ENCODE measurements around the gene EPG5.

DNA sequence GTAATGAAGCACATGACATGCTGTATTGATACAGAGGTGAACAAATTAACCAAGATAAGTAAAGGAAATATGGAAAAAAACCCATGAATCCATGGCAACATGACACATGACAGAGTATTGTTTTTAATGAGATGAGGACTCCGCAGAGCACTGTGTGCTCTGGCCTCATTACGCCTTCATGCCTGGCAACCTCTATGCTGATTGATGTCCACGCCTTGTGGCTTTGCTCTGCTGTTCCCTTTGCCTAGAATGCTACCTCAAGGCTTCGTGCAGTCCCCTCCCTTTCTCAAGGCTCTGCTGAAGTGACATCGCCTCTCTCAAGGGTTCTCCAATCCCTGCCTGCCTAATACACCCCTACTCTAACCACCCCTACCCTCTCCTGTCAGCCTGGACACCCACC lies 133.3 kb downstream of the EPG5 start:
- TF ChIP-seq POLR2AphosphoS5 (IDR thresholded peaks at IDR 0.05) = no peak
- TF ChIP-seq, protein P1, sequence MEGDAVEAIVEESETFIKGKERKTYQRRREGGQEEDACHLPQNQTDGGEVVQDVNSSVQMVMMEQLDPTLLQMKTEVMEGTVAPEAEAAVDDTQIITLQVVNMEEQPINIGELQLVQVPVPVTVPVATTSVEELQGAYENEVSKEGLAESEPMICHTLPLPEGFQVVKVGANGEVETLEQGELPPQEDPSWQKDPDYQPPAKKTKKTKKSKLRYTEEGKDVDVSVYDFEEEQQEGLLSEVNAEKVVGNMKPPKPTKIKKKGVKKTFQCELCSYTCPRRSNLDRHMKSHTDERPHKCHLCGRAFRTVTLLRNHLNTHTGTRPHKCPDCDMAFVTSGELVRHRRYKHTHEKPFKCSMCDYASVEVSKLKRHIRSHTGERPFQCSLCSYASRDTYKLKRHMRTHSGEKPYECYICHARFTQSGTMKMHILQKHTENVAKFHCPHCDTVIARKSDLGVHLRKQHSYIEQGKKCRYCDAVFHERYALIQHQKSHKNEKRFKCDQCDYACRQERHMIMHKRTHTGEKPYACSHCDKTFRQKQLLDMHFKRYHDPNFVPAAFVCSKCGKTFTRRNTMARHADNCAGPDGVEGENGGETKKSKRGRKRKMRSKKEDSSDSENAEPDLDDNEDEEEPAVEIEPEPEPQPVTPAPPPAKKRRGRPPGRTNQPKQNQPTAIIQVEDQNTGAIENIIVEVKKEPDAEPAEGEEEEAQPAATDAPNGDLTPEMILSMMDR (IDR thresholded peaks at IDR 0.05) = no peak

All from esophagus muscularis mucosa (tissue), 3 donors.